Measurements from ENCODE around the gene PARG.

DNA sequence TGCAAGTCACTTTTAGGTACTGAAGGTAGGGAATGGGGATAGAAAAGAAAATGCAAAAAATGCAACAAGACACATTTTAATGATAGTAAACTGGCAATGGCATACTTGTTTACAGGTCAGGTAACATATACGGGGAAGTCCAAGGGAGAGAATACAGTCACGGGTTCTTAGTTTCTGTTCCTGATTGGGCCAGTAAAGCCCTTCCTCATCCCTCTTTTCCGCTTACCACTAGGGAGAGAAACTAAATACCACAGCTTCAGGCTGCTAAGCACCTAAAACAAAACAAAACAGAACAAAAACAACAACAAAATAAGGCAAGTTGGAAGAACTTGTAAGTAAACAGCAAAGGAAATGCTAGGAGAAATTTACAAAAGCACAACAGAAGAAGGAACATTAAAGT is 114.5 kb downstream of the PARG start:
- TF ChIP-seq CTCF (IDR thresholded peaks at IDR 0.05; ENCODE audit: insufficient read depth, low read length, poor library complexity, severe bottlenecking) (no peak), EZH2phosphoT487 (conservative IDR thresholded peaks at IDR 0.05; ENCODE audit: low read length) (no peak)
